Esophagus muscularis mucosa (tissue), 4 donors: ENCODE measurements around the gene TMEM8B. TPM values are rescaled to one million over a fixed set of nuclear protein-coding genes. Genes with fewer than 3 reads are reported as not detected.

Experiments used
- DNase-seq: peaks from one replicate; pipeline ENCODE4 v3.0.0-alpha.2; 2017; ENCODE audit errors: extremely low spot score
- H3K27ac ChIP-seq, 4 donors: fragments of 200-600 bp; sonication (generic); replicated peaks in 1 of 4; 1 replicate in 3 of 4; 2 replicates in 1 of 4; pipeline ENCODE4 v1.5.1; 2016 to 2019; ENCODE audit warnings: mild to moderate bottlenecking in 1 of 4
- H3K27me3 ChIP-seq, 4 donors: fragments of 200-600 bp; sonication (generic); one replicate each; pipeline versions ENCODE4 v1.5.1 to v1.6.0; 2016 to 2019
- H3K36me3 ChIP-seq, 4 donors: fragments of 200-600 bp; sonication (generic); one replicate each; pipeline ENCODE4 v1.5.1; 2016 to 2019
- H3K4me1 ChIP-seq, 4 donors: fragments of 200-600 bp; sonication (generic); one replicate each; pipeline ENCODE4 v1.5.1; 2016 to 2019
- H3K4me3 ChIP-seq, 4 donors: fragments of 200-600 bp; sonication (generic); 1 replicate in 2 of 4; 2 replicates in 2 of 4; pipeline ENCODE4 v1.5.1; 2016 to 2019; ENCODE audit warnings: mild to moderate bottlenecking in 4 of 4, moderate library complexity in 1 of 4
- H3K9me3 ChIP-seq, 4 donors: fragments of 200-600 bp; sonication (generic); 1 replicate in 3 of 4; 2 replicates in 1 of 4; pipeline ENCODE4 v1.5.1; 2016 to 2019
- EP300 ChIP-seq: sonication (generic); formaldehyde crosslinking; IDR thresholded peaks from one replicate; pipeline ENCODE4 v1.6.1; 2017; ENCODE audit warnings: antibody characterized with exemption
- POLR2A ChIP-seq: fragments of 450-650 bp; IDR thresholded peaks from one replicate; pipeline ENCODE4 v1.6.1; 2017; ENCODE audit warnings: antibody characterized with exemption, moderate library complexity, mild to moderate bottlenecking, low read depth
- POLR2AphosphoS5 ChIP-seq, 2 donors: sonication (generic); formaldehyde crosslinking; IDR thresholded peaks; one replicate each; pipeline ENCODE4 v1.6.1; 2017; ENCODE audit warnings: antibody characterized with exemption in 2 of 2
- WGBS: methylation state at CpG from one replicate; pipeline ENCODE4 v1.1.5; 2018; 5-methylcytosine and 5-hydroxymethylcytosine counted together
- intact Hi-C: fragments of 100-400 bp; cut with DNase I; formaldehyde crosslinking; loops from one replicate; pipeline ENCODE4 v1.15.1; 2023
- total RNA-seq, 4 donors: library from RNA; depleted of rRNA; stranded (reverse); fragments of >200 nt; gene quantifications; one replicate each; pipeline versions ENCODE4 v1.1.0 to v1.2.1, GENCODE V29; 2016
- TF ChIP-seq, protein P1 (sequence below), 3 experiments: fragments of 200-600 bp in 2 of 3; fragments of 450-650 bp in 1 of 3; sonication (generic) in 2 of 3; IDR thresholded peaks; one replicate each; pipeline ENCODE4 v1.5.1; 2017 to 2019; ENCODE audit warnings: antibody characterized with exemption in 3 of 3, mild to moderate bottlenecking in 2 of 3, moderate library complexity in 1 of 3

Gene TMEM8B
- total RNA-seq, 4 donors from 2014 or later: 10.0 to 27.0 (median 20.3) TPM

GRCh38 chr9:35869621-35870216 is 40.7 kb downstream of the TMEM8B start:
- intact Hi-C loops: no loop called here

GRCh38 chr9:35870351-35870923 is 41.4 kb downstream of the TMEM8B start, which contains the start of gene OR13J1:
Gene OR13J1 (minus strand): TSS chr9:35870401. CDS start chr9:35870401, 0 bp downstream.
- no peaks in the 10 kb centered on the region for H3K9me3 ChIP-seq
- TF ChIP-seq, protein P1, sequence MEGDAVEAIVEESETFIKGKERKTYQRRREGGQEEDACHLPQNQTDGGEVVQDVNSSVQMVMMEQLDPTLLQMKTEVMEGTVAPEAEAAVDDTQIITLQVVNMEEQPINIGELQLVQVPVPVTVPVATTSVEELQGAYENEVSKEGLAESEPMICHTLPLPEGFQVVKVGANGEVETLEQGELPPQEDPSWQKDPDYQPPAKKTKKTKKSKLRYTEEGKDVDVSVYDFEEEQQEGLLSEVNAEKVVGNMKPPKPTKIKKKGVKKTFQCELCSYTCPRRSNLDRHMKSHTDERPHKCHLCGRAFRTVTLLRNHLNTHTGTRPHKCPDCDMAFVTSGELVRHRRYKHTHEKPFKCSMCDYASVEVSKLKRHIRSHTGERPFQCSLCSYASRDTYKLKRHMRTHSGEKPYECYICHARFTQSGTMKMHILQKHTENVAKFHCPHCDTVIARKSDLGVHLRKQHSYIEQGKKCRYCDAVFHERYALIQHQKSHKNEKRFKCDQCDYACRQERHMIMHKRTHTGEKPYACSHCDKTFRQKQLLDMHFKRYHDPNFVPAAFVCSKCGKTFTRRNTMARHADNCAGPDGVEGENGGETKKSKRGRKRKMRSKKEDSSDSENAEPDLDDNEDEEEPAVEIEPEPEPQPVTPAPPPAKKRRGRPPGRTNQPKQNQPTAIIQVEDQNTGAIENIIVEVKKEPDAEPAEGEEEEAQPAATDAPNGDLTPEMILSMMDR (IDR thresholded peaks at IDR 0.05): no peak
- TF ChIP-seq POLR2AphosphoS5 (IDR thresholded peaks at IDR 0.05): no peak
- TF ChIP-seq EP300: no peak
- no peak for TF ChIP-seq POLR2A
- DNase-seq: peak; percentile 45
- intact Hi-C loops: no loop called here
- H3K4me1 ChIP-seq: no peaks in the 10 kb centered on the region
- H3K27ac ChIP-seq: no peak within 1 kb of the TSS
- WGBS: 89% methylated on average over 8 of the region's 8 CpGs
- H3K4me3 ChIP-seq: no peak within 1 kb of the TSS
- H3K27me3 ChIP-seq: peaks cover 0 to 20% (median 0%) of the 10 kb centered on the region in 4 donors
- H3K36me3 ChIP-seq: no peaks in the 10 kb centered on the region

More at GRCh38 chr9:35869621-35870216, 40.7 kb downstream of the TMEM8B start:
- H3K9me3 ChIP-seq: no peaks in the 10 kb centered on the region
- no peaks in the 10 kb centered on the region for H3K4me1 ChIP-seq
- no peak overlapping the region for H3K27ac ChIP-seq
- H3K27me3 ChIP-seq: peaks cover 0 to 20% (median 0%) of the 10 kb centered on the region in 4 donors
- no peak for DNase-seq
- WGBS: 84% methylated on average over 9 of the region's 19 CpGs
- H3K36me3 ChIP-seq: no peaks in the 10 kb centered on the region
- no peak for TF ChIP-seq EP300
- TF ChIP-seq POLR2A: no peak
- TF ChIP-seq, protein P1 (IDR thresholded peaks at IDR 0.05): no peak
- no peak overlapping the region for H3K4me3 ChIP-seq

GRCh38 chr9:35871545-35871944 is 42.5 kb downstream of the TMEM8B start:
- Histone ChIP-seq H3K36me3 (no peaks in the 10 kb centered on the region), H3K9me3 (no peaks in the 10 kb centered on the region), H3K27ac (no peak overlapping the region), H3K4me3 (no peak overlapping the region), H3K27me3 (peaks cover 0 to 20% (median 0%) of the 10 kb centered on the region in 4 donors), H3K4me1 (no peaks in the 10 kb centered on the region)
- no peak for TF ChIP-seq EP300
- no peak for TF ChIP-seq POLR2A
- TF ChIP-seq, protein P1 (IDR thresholded peaks at IDR 0.05): no peak
- TF ChIP-seq POLR2AphosphoS5 (IDR thresholded peaks at IDR 0.05): no peak
- DNase-seq: peak; percentile 53
- intact Hi-C loops: no loop called here
- WGBS: 65% methylated on average over 3 of the region's 3 CpGs

DNA sequence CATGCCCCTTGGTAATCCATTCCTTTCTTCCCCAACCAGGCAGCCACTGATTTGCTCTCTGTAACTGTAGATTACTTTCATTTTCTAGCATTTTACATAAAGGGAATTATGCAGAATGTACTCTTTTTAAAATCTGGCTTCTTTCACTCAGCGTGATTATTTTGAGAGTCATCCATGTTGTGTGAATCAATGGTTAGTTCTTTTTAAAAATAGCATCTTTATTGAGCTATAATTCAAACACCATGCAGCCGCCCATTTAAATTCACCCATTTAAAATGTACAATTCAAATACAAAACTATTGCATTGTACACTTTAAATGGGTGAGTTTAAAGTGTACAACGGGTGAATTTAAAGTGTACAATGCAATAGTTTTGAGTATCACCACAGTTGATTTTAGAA is 43.5 kb downstream of the TMEM8B start:
- Histone ChIP-seq H3K9me3 (no peaks in the 10 kb centered on the region), H3K27me3 (peaks cover 0 to 18% (median 0%) of the 10 kb centered on the region in 4 donors), H3K36me3 (no peaks in the 10 kb centered on the region), H3K4me3 (no peak overlapping the region), H3K4me1 (no peaks in the 10 kb centered on the region), H3K27ac (no peak overlapping the region)
- intact Hi-C loops: no loop called here
- TF ChIP-seq POLR2AphosphoS5 (IDR thresholded peaks at IDR 0.05): no peak
- TF ChIP-seq, protein P1 (IDR thresholded peaks at IDR 0.05): no peak
- TF ChIP-seq EP300: no peak
- TF ChIP-seq POLR2A: no peak
- DNase-seq: no peak
- 74% methylated on average over 3 of the region's 3 CpGs for WGBS
